H1 (cell line): Measurements from ENCODE around the gene ANAPC13. TPM values are rescaled to one million over a fixed set of nuclear protein-coding genes. Genes with fewer than 3 reads are reported as not detected.

Experiments
- CTCF ChIA-PET: fragments of 300-600 bp; sonication (Branson Sonifier 250); formaldehyde crosslinking; loops from one replicate; lab custom pipeline; 2021; ENCODE audit not compliant: partially characterized antibody; lab: Charles Lee
- POLR2A ChIA-PET: fragments of 300-600 bp; sonication (Branson Sonifier 250); formaldehyde crosslinking; loops from one replicate; lab custom pipeline; 2021; ENCODE audit warnings: inconsistent platforms; ENCODE audit not compliant: partially characterized antibody; lab: Charles Lee
- DNase-seq, 2 experiments: peaks; one replicate each; pipeline versions ENCODE4 v3.0.0 to v3.0.0-alpha.2; 2010 to 2022; ENCODE audit warnings: low spot score in 2 of 2, low read depth in 1 of 2, mixed read lengths in 1 of 2
- FAIRE-seq: peaks from 2 replicates; lab custom pipeline; 2011; peaks lifted over from hg19 to GRCh38; lab: Jason Lieb, UNC
- H2AFZ ChIP-seq: 2 replicates; pipeline ENCODE4 v1.8.1; 2012; ENCODE audit warnings: low read length, inconsistent platforms
- H2AK5ac ChIP-seq: 2 replicates; pipeline ENCODE4 v1.6.1; 2013; ENCODE audit warnings: low read depth, low read length
- H2BK120ac ChIP-seq: replicated peaks from 2 replicates; pipeline ENCODE3; 2013; ENCODE audit warnings: low read depth, low read length, inconsistent platforms
- H2BK12ac ChIP-seq: 2 replicates; pipeline ENCODE4 v1.6.1; 2013; ENCODE audit warnings: low read depth, low read length
- H2BK15ac ChIP-seq: 2 replicates; pipeline ENCODE4 v1.6.1; 2013; ENCODE audit warnings: low read length
- H2BK20ac ChIP-seq: 2 replicates; pipeline ENCODE4 v1.6.1; 2013; ENCODE audit warnings: low read length
- H2BK5ac ChIP-seq: 2 replicates; pipeline ENCODE4 v1.6.1; 2013; ENCODE audit warnings: low read depth, low read length
- H3K14ac ChIP-seq: 2 replicates; pipeline ENCODE4 v1.6.1; 2013; ENCODE audit warnings: inconsistent platforms; ENCODE audit not compliant: insufficient read length
- H3K18ac ChIP-seq: 2 replicates; pipeline ENCODE4 v1.6.1; 2013; ENCODE audit warnings: low read length; ENCODE audit errors: extremely low read depth
- H3K23ac ChIP-seq: 2 replicates; pipeline ENCODE4 v1.6.1; 2013; ENCODE audit warnings: inconsistent platforms; ENCODE audit not compliant: insufficient read length
- H3K23me2 ChIP-seq: 2 replicates; pipeline ENCODE4 v1.6.1; 2013; ENCODE audit warnings: low read depth, low read length
- H3K27ac ChIP-seq: 2 replicates; pipeline ENCODE4 v1.6.1; 2011; ENCODE audit warnings: low read depth, low read length, inconsistent platforms
- H3K27me3 ChIP-seq, 4 experiments: replicated peaks in 1 of 4; 1 replicate in 1 of 4; 2 replicates in 3 of 4; pipeline versions ENCODE4 v1.6.1 to v1.8.1; 2011 to 2013; ENCODE audit warnings: low read length in 3 of 4, mild to moderate bottlenecking in 3 of 4, inconsistent platforms in 2 of 4, mixed read lengths in 2 of 4, moderate library complexity in 1 of 4; ENCODE audit not compliant: control insufficient read depth in 3 of 4, insufficient read depth in 3 of 4; ENCODE audit errors: extremely low read depth in 1 of 4
- H3K36me3 ChIP-seq, 4 experiments: 2 replicates each; pipeline versions ENCODE4 v1.6.1 to v1.8.1; 2011 to 2013; ENCODE audit warnings: mild to moderate bottlenecking in 4 of 4, low read length in 3 of 4, moderate library complexity in 2 of 4, control low read depth in 1 of 4, inconsistent platforms in 1 of 4; ENCODE audit not compliant: insufficient read depth in 4 of 4, control insufficient read depth in 2 of 4
- H3K4ac ChIP-seq: replicated peaks from 2 replicates; pipeline ENCODE3; 2013; ENCODE audit warnings: low read length, low read depth, mixed read lengths, inconsistent platforms; ENCODE audit not compliant: insufficient read length
- H3K4me1 ChIP-seq, 4 experiments: replicated peaks in 1 of 4; 1 replicate in 1 of 4; 2 replicates in 3 of 4; pipeline versions ENCODE4 v1.6.1 to v1.8.1; 2011 to 2013; ENCODE audit warnings: low read length in 3 of 4, inconsistent platforms in 2 of 4, mixed read lengths in 1 of 4; ENCODE audit not compliant: insufficient read depth in 4 of 4, control insufficient read depth in 3 of 4
- H3K4me2 ChIP-seq, 2 experiments: 2 replicates each; pipeline versions ENCODE4 v1.6.1 to v1.8.1; 2011 to 2013; ENCODE audit warnings: low read depth in 2 of 2, low read length in 2 of 2, control low read depth in 1 of 2, inconsistent platforms in 1 of 2, mild to moderate bottlenecking in 1 of 2; ENCODE audit not compliant: insufficient read depth in 1 of 2
- H3K4me3 ChIP-seq, 4 experiments: fragments of 200-600, 300-600 bp in 1 of 4; sonication (generic), shearing (Covaris generic), sonication (Bioruptor Twin) in 1 of 4; 2 replicates each; pipeline versions ENCODE4 v1.5.1 to v1.8.1; 2011 to 2016; ENCODE audit warnings: low read length in 4 of 4, low read depth in 3 of 4, control low read depth in 2 of 4, inconsistent platforms in 2 of 4, mild to moderate bottlenecking in 2 of 4, mixed read lengths in 1 of 4, moderate library complexity in 1 of 4; ENCODE audit not compliant: insufficient read depth in 2 of 4; ENCODE audit errors: extremely low read depth in 1 of 4
- H3K56ac ChIP-seq: replicated peaks from 2 replicates; pipeline ENCODE3; 2013; ENCODE audit warnings: low read depth, mild to moderate bottlenecking, mixed read lengths, low read length, inconsistent platforms; ENCODE audit not compliant: insufficient read length
- H3K79me1 ChIP-seq: 2 replicates; pipeline ENCODE4 v1.6.1; 2013; ENCODE audit warnings: low read depth, low read length, control low read depth
- H3K79me2 ChIP-seq, 2 experiments: 2 replicates each; pipeline versions ENCODE4 v1.6.1 to v1.8.1; 2012 to 2013; ENCODE audit warnings: low read length in 2 of 2, mild to moderate bottlenecking in 2 of 2, inconsistent platforms in 1 of 2; ENCODE audit not compliant: insufficient read depth in 2 of 2, control insufficient read depth in 1 of 2
- H3K9ac ChIP-seq, 4 experiments: replicated peaks in 1 of 4; 1 replicate in 1 of 4; 2 replicates in 3 of 4; pipeline versions ENCODE4 v1.6.1 to v1.8.1; 2011 to 2013; ENCODE audit warnings: low read depth in 3 of 4, low read length in 3 of 4, control low read depth in 2 of 4, mild to moderate bottlenecking in 2 of 4, moderate library complexity in 2 of 4, inconsistent platforms in 1 of 4; ENCODE audit errors: extremely low read depth in 1 of 4
- H3K9me3 ChIP-seq, 2 experiments: 2 replicates each; pipeline versions ENCODE4 v1.6.1 to v1.8.1; 2012 to 2013; ENCODE audit warnings: mild to moderate bottlenecking in 2 of 2, moderate library complexity in 2 of 2, control low read depth in 1 of 2, inconsistent platforms in 1 of 2, low read depth in 1 of 2, low read length in 1 of 2, mixed read lengths in 1 of 2; ENCODE audit not compliant: insufficient read depth in 2 of 2
- H4K20me1 ChIP-seq, 2 experiments: replicated peaks in 1 of 2; 2 replicates each; pipeline versions ENCODE3 to v1.8.1; 2011 to 2013; ENCODE audit warnings: inconsistent platforms in 2 of 2, low read length in 2 of 2, mild to moderate bottlenecking in 1 of 2; ENCODE audit not compliant: insufficient read depth in 2 of 2, control insufficient read depth in 1 of 2
- H4K5ac ChIP-seq: 2 replicates; pipeline ENCODE4 v1.6.1; 2013; ENCODE audit warnings: low read length, low read depth, mixed read lengths, inconsistent platforms; ENCODE audit not compliant: insufficient read length
- H4K8ac ChIP-seq: 2 replicates; pipeline ENCODE4 v1.8.0; 2013; ENCODE audit warnings: mild to moderate bottlenecking, moderate library complexity, low read length, inconsistent platforms; ENCODE audit not compliant: insufficient read depth; ENCODE audit errors: extremely low read depth
- H4K91ac ChIP-seq: replicated peaks from 2 replicates; pipeline ENCODE3; 2013; ENCODE audit warnings: low read length, mixed read lengths, inconsistent platforms; ENCODE audit not compliant: insufficient read length
- BRCA1 ChIP-seq: IDR thresholded peaks from 2 replicates; pipeline ENCODE4 v1.6.1; 2012; ENCODE audit warnings: low read depth, low read length, improper control_type of control experiment
- CBX5 ChIP-seq: fragments of 300-800, 300-1000 bp; sonication (generic); IDR thresholded peaks from 2 replicates; pipeline ENCODE4 v1.7.1; 2016; ENCODE audit warnings: antibody characterized with exemption, low read length, low read depth
- CHD1 ChIP-seq: IDR thresholded peaks from 2 replicates; pipeline ENCODE4 v1.6.1; 2012; ENCODE audit warnings: low read depth, low read length, improper control_type of control experiment
- GABPA ChIP-seq: IDR thresholded peaks from 2 replicates; pipeline ENCODE4 v1.6.1; 2011; ENCODE audit warnings: mild to moderate bottlenecking, low read length, moderate library complexity, borderline replicate concordance; ENCODE audit not compliant: insufficient read depth
- PHF8 ChIP-seq: fragments of 200-600 bp; sonication (generic); conservative IDR thresholded peaks from 2 replicates; pipeline ENCODE4 v1.7.1; 2012; ENCODE audit warnings: low read depth, mild to moderate bottlenecking, inconsistent platforms, low read length, moderate library complexity
- ZNF274 ChIP-seq: IDR thresholded peaks from 2 replicates; pipeline ENCODE4 v1.7.0; 2012; ENCODE audit warnings: low read length, borderline replicate concordance; ENCODE audit errors: extremely low read depth
- WGBS, 2 experiments: shearing (Covaris generic) in 1 of 2; methylation state at CpG; one replicate each; pipeline versions ENCODE4 v1.1.6 to v1.1.7; 2013 to 2015; ENCODE audit warnings: low lambda C conversion rate in 2 of 2, mixed read lengths in 2 of 2, inconsistent platforms in 1 of 2, low coverage in 1 of 2, missing lambda C conversion rate in 1 of 2; ENCODE audit not compliant: insufficient replicate concordance in 2 of 2, insufficient coverage in 1 of 2, insufficient read length in 1 of 2; ENCODE audit errors: extremely low coverage in 1 of 2, missing lambda C conversion rate in 1 of 2; 5-methylcytosine and 5-hydroxymethylcytosine counted together
- polyA plus RNA-seq, 7 experiments: library from polyadenylated mRNA; depleted of rRNA in 3 of 7; stranded (reverse) in 5 of 7; unstranded in 2 of 7; fragments of >200 nt in 5 of 7; fragments of 200-250 nt in 2 of 7; gene quantifications; 1 replicate in 5 of 7; 2 replicates in 1 of 7; 4 replicates in 1 of 7; pipeline versions ENCODE4 v1.2.1 to v1.2.3, GENCODE V29; 2011 to 2013; ENCODE audit warnings: missing spikeins in 2 of 7, mixed read lengths in 2 of 7
- total RNA-seq: library from RNA; stranded (reverse); fragmentation: NEBNext Ultra II Directional; extraction: Animal tissue kit (Norgen Biotek cat#: 25700); gene quantifications from 2 replicates; pipeline ENCODE4 v1.2.1, GENCODE V29; 2021
- TF ChIP-seq, protein P1 (sequence below): IDR thresholded peaks from 2 replicates; pipeline ENCODE4 v1.6.1; 2012; ENCODE audit warnings: inconsistent platforms

Gene ANAPC13
- total and polyA plus RNA-seq, 2 of the 8 experiments (the other 6 are each of a cell fraction or from before 2014, with no cell fraction given): 33.3 to 34.0 TPM

- POLR2A ChIA-PET: interaction anchor here (1.9 kb wide), 1 partner anchor 94 kb away, joined by 6 read pairs; the partner anchor contains the start of gene AMOTL2
- Histone ChIP-seq H3K79me1 (no peaks in the 10 kb centered on the region), H2BK20ac (no peak overlapping the region), H3K27ac (no peak overlapping the region), H4K8ac (no peak overlapping the region), H3K27me3 (no peaks in the 10 kb centered on the region; a peak in 1 of 7 replicates), H3K14ac (no peak overlapping the region), H2AFZ (no peak overlapping the region), H3K4ac (no peak overlapping the region), H4K5ac (no peak overlapping the region), H3K18ac (no peak overlapping the region), H4K20me1 (no peaks in the 10 kb centered on the region), H3K23me2 (no peaks in the 10 kb centered on the region), H2BK12ac (no peak overlapping the region), H3K23ac (no peak overlapping the region), H2BK5ac (no peak overlapping the region), H3K36me3 (no peaks in the 10 kb centered on the region), H3K4me1 (peaks cover 5 to 13% (median 8%) of the 10 kb centered on the region in 4 experiments), H3K9ac (no peak overlapping the region), H2BK120ac (no peak overlapping the region), H3K4me2 (no peak overlapping the region), H4K91ac (no peak overlapping the region), H2AK5ac (no peak overlapping the region), H3K4me3 (no peak overlapping the region), H3K9me3 (no peaks in the 10 kb centered on the region), H3K56ac (no peak overlapping the region), H2BK15ac (no peak overlapping the region), H3K79me2 (no peaks in the 10 kb centered on the region; a peak in 1 of 4 replicates)
- TF ChIP-seq CBX5 (no peak), GABPA (no peak), BRCA1 (no peak), CHD1 (no peak), PHF8 (no peak), ZNF274 (no peak)
- TF ChIP-seq, protein P1, sequence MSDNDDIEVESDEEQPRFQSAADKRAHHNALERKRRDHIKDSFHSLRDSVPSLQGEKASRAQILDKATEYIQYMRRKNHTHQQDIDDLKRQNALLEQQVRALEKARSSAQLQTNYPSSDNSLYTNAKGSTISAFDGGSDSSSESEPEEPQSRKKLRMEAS: no peak
- no peak for DNase-seq
- WGBS, 2 experiments: 83% methylated on average over 4 of the region's 4 CpGs; no CpG with 5 or more reads in 1 of the 2 experiments
- CTCF ChIA-PET: interaction anchor here (1.1 to 1.6 kb wide), 5 partner anchors 11 to 256 kb away, joined by 3 read pairs; no protein-coding TSS in a partner anchor
- FAIRE-seq: no peak
These were observed 17.3 kb downstream of the ANAPC13 start for GRCh38 chr3:134468519-134468918.
